Stimulated activated CD4-positive, alpha-beta T cell treated with anti-CD3 and anti-CD28 coated beads, Interleukin-15, amount 100 ng/mL, for 24 hours (primary cell): ENCODE data around the gene FAM13A.

Experiments used
- DNase-seq: peaks from one replicate; pipeline ENCODE4 v3.0.0-alpha.2; 2020

The FAM13A gene

DNA sequence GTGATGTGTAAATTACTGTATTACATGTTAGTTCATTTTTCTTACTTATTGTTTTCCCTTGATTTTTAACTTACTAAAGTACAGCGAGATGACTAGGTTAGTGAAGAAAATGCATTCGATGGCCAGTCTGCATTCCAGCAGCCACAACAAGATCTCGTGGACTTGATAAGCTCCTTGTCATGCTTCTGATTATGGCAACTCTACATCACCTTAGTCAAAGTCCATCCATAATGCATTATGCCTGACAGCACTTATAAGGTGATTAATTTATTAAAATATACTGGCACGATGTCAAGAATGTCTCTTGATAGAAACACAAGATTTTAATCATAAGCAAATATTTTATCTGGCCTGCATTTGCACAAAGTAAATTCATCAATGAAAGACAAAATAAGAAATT lies 249.5 kb downstream of the FAM13A start:
- no peak for DNase-seq

DNA sequence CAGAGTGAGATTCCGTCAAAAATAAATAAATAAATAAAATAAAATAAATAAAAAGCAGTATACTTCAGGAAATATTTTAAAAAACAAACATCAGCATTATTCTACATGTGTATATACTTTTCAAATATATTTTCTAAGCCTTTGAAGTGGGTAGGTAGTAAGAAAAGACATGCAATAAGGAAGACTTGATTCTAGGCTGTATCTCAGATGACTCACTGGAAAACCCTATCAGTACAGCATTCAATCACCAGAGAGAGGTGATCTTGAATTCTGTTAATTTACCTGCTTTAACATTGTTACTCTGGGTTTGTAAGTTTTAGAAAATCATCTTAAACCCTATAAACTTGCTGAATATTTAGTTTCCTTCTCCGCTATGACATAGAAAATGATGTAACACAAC lies 252.8 kb downstream of the FAM13A start:
- no peak for DNase-seq

DNA sequence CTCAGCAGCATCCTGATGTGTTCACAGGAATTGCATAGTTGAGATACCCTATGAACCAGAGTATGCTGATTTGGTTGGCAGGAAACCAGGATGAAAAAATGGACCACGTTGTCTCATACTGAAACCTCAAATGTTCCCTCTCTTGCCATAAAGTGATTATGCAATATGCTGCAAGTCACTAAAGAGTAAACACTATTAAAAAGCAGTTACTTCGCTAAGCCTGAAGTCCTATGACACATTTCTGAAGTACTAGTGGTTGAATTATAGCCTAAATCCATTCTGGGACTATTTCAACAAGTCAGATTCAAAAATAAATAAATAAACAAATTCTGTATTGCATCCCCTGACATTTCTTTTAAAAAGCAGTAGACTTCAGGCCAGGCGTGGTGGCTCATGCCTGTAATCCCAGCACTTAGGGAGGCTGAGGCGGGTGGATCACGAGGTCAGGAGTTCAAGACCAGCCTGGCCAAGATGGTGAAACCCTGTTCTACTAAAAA lies 253.3 kb downstream of the FAM13A start:
- DNase-seq = peak; percentile 29

DNA sequence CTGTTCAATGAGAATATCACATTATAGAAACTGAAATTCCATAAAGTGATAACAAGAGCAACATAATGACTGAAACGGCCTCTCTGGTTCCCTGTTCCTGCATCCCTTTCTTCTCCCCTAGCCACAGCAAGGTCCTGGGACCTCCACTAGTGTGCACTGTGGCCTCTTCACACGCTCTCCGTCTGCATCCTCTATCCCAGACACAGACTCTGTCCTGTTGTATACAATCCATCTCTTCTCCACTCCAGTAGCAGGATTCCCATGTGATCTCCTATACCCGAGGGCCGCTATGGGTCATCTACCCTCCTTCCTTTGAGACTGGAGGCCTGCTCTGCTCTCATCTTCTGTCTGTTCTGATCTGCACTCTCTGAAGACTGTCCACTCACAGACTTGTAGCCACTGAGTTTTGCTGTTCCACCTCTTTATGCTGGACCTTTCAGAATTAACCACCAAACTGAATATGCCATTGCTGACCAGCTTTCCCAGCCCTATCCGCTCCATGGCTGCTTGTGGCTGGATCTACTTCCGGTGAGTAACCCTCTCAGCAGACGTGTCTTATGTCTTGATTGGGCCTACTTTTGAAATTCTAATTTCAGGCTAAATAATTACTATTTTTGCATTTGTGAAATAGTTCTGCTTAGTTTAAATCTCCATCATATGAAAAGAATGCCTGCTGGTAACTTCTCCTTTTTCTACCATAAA lies 254.2 kb downstream of the FAM13A start:
- no peak for DNase-seq

DNA sequence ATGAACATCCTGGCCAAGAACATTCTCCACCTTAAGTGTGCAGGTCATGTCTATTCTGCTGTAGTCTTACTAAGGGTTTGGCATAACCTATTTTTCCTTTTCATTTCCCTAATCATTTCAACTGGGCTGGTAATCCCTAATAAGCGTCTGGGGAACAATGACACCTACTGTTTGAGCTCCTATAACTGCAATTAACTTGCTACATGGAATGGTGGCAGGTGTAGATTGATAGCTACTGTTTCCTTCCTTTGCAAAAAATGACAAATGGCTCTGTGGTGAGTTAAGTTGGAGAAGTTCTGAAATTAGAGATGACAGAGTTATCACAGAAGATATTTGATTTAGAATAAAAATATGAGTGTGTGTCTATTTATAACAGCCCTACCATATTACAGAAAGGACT lies 254.8 kb downstream of the FAM13A start:
- no peak for DNase-seq

DNA sequence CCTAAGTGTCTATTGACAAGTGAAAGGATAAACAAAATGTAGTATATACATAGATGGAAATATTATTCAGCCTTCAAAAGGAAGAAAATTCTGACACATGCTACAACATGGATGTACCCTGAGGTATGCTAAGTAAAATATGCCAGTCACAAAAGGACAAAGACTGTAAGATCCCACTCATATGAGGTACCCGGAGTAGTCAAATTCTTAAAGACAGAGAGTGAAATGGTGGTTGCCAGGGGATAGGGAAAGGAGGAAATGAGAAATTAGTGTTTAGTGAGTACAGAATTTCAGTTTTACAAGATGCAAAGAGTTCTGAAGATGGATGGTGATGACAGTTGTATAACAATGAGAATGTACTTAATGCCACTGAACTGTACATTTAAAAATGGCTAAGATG lies 257.1 kb downstream of the FAM13A start:
- no peak for DNase-seq

DNA sequence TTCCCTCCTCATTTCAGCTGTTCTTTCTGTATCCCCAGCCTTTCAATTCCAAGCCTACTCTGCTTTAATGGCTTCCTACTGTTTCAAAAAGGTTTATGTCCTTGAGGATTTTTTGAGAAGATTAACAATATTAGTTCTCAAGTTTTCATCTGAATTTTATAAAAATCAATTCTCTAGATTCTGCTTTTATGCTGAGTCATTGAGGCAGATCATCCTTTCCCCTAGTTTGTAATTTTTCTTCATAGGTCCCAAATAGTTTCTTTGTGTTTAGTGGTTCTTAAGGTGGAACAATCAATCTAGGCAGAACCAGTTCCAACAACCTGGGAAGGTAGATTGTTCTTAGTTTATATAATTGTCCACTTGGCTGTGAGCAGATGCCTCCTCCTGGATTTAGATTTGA lies 259.3 kb downstream of the FAM13A start:
- no peak for DNase-seq

DNA sequence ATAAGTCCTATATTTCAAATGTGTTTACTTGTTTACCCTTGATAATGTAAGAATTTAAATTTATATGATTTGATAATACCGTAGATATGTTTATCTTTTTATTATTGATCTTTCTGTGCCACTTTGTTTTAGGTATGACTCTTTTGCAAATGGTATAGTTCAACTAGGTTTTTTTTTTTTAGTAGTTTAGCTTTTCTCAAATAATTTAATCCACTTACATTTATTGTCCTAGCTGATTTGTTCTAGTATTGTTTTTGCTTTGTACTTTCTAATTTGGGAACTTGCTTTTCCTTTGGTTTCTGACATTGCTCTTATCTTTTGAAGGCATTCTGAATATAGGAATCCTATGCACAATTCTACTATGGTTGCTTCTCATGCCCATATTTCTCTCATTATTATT lies 260.4 kb downstream of the FAM13A start:
- DNase-seq = no peak

DNA sequence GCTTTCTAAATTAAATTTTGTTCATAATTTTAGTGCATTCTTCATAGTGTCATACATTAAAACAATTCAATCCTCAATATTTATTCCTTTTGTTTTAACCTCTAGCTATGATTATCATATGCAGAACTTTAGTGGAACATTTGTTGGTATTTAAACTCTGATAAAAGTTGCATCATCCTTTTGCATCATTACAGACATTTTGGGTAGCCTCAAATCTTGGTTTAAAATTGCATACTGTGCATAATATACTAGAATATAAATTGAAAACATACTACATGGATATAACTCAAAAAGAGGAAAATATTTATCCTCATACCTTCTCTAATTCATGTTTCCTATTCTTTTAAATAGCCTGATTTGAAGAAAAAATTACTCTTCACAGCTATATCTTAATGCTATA lies 262.0 kb downstream of the FAM13A start:
- no peak for DNase-seq

DNA sequence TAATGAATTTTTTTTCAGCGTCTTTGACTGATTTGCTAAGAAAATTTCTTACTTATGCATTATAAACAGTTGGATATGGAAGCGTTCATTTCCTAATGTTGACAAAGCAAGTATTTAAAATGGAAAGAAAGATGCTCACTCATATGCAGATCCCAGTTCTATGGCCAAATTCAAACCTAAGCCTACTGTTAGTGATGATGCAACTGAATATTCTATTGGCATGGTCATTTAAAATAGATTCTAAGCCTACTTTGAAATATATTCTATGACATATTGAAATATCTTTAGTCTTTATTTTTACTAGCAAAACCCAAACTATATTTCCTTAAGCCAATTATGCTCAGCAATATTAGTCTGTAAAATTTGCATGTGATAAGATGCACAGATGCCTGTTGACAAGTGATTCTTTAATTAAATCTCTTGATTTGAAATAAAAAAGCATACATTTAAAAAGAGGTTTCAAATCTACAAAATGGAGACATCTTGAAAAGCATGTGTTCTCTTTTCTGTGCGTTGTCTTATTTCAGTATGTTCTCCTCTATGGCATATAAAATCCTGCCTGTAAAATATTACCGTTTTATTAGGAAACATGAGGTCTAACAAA lies 262.8 kb downstream of the FAM13A start:
- DNase-seq = no peak

DNA sequence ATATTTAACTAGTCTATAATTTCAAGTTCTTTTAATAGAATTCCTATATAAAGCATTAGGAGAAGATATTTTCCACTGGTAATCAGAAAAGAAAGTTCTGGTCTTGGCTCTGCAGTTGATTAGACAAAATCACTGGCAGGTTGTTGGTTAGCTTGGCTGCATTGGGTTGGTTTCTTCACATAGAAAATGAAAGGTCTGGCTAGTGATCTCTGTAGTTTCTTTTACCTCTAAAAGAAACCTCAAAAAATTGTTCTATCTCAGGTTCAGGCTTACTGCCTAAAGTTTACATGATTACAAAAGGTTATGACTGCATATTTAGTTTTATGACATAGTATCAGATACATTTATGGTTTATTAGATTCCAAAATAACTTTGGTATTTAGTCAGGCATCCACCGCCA lies 263.5 kb downstream of the FAM13A start:
- no peak for DNase-seq

DNA sequence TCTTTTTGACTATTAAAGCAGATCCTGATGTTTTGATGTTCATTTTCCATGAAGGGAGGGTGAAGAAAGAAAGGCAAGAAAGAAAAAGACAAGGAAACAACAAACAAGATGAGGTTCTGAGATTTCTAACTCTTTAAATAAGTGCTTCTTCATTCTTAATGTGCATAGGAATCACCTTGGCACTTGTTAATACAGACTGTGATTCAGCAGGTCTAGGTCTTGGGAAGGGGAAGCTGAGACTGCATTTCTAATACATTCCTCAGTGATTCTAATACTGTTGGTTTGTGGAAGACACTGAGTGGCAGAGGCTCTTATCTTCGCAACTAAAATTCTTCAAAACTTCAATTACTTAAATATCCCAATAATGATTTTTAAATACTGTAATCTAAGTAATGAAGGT lies 264.2 kb downstream of the FAM13A start:
- no peak for DNase-seq

DNA sequence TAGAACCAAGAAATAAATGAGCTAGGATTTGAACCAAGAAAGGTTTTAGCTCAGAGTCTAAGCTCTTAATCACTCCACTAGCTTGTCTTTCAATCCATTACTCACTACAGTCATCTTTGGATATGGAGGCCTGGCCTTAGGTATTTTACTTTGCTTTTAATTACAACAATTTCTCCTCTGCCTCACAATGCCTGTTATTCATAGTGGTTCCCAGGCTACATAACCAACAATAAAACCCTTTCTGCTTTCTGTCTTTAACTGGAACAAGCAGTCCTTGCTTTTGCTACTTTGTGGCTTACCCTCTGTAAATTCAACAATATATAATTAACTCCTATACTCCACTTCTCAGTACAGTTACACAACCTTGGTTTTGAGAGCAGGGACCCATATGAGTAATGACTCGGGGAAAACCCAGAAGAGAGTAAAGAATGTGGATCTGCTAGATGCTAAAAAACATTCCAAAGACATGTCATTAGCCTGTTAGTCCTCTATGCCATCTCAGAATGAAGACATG lies 264.7 kb downstream of the FAM13A start:
- no peak for DNase-seq

DNA sequence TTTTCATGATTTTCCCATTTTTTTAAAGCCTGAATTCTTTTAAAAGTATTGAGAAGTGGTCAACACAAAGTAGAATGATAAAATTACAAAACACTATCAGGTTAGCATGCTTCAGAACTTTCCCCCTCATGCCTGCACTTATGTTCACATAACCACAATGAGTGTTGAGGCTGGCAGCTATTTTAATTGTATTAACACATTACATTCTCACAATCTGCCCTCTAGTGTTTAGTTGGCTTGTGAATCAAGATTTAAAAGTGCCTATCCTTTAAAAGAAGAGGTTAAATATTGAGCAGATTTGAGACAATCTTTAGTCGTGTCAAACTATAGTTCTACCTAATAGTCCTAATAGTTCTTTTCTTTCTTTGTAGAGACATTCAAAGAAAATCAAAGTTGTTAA lies 265.7 kb downstream of the FAM13A start:
- no peak for DNase-seq

DNA sequence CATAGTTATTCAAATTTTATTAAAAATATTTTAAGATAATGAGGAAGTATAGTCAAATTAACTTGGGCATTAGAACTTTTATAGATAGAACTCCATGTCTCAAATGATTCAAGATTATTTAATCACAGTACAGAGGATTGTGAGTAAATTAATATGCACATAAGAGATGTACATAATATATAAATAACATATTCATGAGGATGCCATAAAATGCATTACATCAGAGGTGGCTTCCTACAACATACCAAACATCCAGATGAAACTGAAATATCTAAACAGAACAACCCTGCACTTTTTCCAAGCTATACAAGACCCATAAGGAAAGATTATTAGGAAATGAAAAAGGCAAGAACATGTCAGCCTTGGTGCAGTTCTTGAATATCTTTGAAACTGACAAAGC lies 268.1 kb downstream of the FAM13A start:
- DNase-seq = no peak

DNA sequence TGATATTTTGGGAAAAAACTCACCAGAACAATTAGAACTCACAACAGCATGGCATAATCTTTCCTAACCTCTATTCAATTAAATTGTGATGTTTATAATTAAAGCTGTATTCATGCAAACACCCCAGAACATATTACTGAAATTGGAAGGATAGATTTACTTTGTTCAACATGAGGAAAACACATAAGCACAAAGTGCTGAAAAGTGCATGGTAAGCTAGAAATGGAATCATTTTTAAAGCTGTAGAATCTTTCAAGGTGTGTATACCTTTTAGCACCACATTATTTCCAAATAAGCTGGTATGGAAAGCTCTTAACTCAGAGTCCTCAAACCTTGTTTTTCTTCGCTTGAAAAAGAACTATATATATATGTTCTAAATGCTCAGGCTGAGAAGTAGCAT lies 268.6 kb downstream of the FAM13A start:
- no peak for DNase-seq

DNA sequence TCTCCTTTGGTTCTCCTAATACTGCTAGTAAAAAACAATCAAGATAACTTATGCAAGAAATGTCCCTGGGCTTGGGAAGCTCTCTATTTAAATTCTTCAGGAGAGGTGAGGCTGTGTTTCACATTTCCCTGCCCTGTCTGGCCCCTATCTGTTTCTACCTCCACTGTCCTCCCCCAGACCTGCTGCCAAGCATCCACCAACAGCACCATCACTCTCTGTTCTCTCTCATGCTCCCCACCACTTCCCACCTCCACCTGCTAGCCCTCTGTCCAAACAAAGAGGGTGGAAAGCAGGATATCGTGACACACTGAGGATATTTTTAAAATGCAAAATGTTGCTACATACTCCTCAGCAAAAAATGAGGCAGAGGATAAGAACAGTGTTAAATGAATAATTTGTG lies 271.0 kb downstream of the FAM13A start:
- no peak for DNase-seq

DNA sequence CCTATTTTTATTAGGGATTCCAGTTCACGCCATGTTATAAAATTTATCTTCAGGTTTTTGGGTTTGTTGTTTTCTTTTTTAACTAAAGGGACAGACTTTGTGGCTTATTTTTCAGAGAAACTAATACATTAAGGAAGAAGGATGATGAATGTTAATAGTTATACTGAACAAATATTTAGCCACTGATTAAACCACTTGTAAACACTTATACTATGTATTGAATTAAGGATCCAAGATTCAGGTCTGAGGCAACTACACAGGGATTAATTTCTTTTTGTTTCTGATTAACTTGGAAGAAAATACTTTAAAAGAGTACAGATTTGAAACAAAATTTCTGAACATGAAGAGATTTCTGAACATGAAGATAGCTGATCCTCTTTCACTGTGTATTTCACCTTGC lies 276.6 kb downstream of the FAM13A start:
- no peak for DNase-seq

DNA sequence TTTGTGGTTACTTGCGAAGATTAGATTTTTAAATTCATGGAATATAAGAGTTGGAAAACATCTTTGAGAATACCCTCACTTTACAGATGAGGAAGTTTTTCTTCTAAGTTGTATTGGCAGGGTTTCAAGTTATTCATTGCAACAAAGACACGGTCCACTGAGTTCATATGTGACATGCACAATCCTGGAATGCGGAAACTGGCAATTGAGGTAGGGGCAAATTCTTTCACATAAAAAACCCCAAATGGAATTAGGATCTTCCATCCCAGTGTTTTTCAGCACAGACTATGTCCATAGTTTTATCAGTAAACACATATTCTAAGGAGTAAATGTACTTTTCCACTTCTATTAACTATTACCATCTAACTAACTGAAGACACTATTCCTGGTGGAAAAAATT lies 277.6 kb downstream of the FAM13A start:
- no peak for DNase-seq

DNA sequence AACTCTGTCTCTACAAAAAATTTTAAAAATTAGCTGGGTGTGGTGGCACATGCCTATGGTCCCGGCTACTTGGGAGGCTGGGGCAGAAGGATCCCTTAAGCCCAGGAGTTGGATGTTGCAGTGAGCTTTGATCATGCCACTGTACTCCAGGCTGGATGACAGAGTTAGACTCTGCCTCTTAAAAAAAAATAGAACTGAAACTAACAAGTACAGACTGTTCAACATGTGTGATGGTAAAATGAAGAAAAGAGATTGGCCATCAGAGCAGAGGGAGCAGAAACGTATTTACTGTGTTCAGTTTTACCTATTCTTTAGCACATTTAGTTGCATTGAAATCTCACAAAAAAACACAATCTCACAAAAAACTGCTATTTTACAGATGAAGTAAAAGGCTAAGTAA lies 281.5 kb downstream of the FAM13A start:
- no peak for DNase-seq

DNA sequence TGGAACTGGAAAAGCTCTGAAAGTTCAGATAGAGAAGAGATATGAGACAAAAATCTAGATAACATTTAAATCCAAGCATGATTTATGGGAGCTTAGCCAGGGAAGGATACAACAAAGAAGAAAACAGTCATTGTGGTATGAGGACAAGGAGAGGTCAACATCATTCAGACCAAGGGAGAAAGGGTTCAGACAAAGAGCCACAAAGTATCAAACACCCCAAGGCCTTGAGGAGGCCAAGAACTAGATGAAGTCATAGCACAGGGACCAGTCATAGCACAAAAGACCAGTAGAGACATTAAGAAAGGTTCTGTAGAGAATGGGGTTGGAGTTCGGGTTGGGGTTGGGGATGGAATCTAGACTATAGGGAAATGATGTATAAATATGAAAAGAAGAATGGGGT lies 282.0 kb downstream of the FAM13A start:
- no peak for DNase-seq

DNA sequence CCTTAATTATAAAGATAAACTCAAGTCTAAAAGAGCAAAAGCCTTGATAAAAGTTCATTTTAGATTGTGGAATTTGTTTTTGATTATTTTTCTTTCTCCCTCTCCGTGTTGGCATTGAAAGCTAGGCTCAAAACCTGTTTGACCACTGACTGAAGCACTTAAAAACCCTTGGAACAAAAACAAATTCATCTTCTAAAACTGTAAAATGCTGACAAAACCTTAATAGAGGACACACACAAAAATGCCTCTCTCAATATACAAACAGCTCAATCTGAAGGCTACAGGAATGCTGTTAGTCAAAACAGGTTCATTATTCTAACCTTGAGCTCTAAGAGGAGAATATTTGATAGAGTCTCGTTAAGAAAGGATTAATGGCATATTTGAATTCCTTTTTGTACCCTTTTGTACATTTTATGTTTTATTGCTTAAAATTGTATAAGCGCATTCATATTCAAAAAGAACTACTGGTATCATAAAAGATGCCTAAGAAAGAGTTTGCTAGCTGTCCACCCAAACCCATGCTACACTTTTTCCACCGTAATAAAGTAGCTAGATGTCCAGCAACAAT lies 285.0 kb downstream of the FAM13A start:
- DNase-seq = no peak

DNA sequence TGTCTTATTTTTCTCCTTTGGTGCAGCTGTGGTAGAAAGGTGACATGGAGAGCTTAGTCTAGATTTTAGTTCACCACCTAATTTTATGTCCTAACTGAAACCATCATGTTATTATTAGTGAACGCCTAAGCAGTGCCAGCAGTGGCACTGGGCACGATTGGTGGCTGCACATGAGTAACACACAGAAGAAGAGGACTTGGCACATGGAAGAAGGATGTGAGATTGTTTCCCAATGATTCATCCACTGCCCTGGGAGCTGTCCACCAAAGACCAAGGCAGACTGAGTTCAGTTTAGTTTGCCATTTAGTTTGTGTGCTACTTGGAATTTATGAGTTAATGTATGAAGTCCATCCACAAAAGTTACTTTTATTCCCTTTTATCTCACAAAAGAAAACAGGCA lies 291.3 kb downstream of the FAM13A start:
- DNase-seq = no peak

DNA sequence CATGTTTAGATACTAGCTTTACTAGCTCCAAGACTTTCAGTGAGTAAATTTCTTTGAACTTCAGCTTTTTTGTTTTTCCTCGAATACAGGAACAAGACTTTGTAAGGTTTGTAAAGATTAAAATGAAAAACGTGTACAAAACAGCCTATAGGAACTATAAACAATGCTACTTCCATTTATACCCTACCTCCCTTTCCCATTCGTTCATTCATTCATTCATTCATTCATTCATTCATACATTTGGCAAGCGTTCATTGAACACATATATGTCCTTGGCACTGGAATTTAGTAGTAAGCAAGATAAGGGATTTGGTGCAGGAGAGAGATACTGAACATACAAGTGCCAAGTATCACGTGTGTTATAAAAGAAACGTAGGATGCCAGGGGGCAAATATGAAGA lies 293.9 kb downstream of the FAM13A start:
- DNase-seq = no peak
